Chondrocyte (in vitro differentiated cells): ENCODE data around the gene FIZ1. TPM values are rescaled to one million over a fixed set of nuclear protein-coding genes. Genes with fewer than 3 reads are reported as not detected.

Experiments
- DNase-seq: peaks from one replicate; pipeline ENCODE4 v3.0.0; 2021; ENCODE audit warnings: mixed read lengths, low spot score
- H3K27ac Mint-ChIP-seq: one replicate; pipeline ENCODE4 v1.8.0; 2021; ENCODE audit warnings: mild to moderate bottlenecking, moderate library complexity, mixed read lengths; ENCODE audit not compliant: unreplicated experiment
- H3K27me3 Mint-ChIP-seq: 2 replicates; pipeline ENCODE4 v1.8.0; 2021; ENCODE audit warnings: low read depth, mixed read lengths
- H3K36me3 Mint-ChIP-seq: 2 replicates; pipeline ENCODE4 v1.8.0; 2021; ENCODE audit warnings: low read depth, mixed read lengths
- H3K4me1 Mint-ChIP-seq: 2 replicates; pipeline ENCODE4 v1.8.0; 2021; ENCODE audit warnings: low read depth, mild to moderate bottlenecking, mixed read lengths
- H3K4me3 Mint-ChIP-seq: one replicate; pipeline ENCODE4 v1.8.0; 2021; ENCODE audit warnings: mild to moderate bottlenecking, moderate library complexity, mixed read lengths; ENCODE audit not compliant: unreplicated experiment
- H3K9me3 Mint-ChIP-seq: 2 replicates; pipeline ENCODE4 v1.8.0; 2021; ENCODE audit warnings: low read depth, mixed read lengths
- total RNA-seq: library from RNA; stranded (reverse); gene quantifications from 3 replicates; pipeline ENCODE4 v1.2.1, GENCODE V29; 2021
- TF ChIP-seq, protein P1 (sequence below): fragments of 200-600 bp; sonication (generic); IDR thresholded peaks from 2 replicates; pipeline ENCODE4 v1.5.0; 2021; ENCODE audit warnings: antibody characterized with exemption, mild to moderate bottlenecking, moderate library complexity

FIZ1 gene
- total RNA-seq, 1 donor from 2014 or later, result 11.3 TPM

DNA sequence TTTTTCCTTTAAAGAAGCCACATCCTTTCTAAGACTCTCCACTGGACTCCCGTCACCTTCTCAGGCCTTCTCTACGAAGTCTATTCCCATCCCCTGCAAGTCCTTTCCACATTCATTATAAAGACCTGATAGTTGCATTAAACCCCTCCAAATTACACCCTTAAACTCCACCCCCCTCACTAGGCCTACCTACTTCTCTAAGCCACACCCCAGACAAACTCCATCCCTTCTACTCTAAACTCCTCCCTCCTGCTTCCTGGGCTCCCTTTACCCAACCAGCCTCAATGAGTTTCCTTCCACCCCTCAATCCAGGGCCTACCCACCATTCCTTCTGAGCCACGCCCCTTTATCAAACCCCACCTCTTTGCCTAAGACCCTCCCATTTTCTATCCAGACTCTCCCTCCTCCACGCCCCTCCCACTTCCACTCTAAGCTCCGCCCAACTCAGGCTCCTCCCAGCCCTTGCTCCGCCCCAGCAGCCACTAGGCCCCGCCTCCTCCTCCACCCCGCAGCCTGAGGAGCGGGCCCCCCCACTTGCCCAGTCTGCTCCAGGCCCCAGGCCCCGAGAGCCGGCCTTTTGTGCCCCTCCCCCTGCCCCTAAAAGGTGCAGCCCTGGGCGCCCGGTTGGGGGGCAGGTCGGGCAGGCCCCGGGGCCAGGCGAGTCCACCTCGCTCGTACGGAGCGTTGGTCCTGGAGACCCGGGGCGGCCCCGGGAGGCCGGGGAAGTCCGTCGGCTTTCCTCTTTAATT lies 424 bp downstream of the FIZ1 start:
- Mint-ChIP-seq H3K4me1 (peaks cover 25% of the 10 kb centered on the region), H3K36me3 (peaks cover 22% of the 10 kb centered on the region), H3K4me3 (peak overlapping the region; percentile 88), H3K27ac (peak overlapping the region; percentile 99), H3K27me3 (no peaks in the 10 kb centered on the region), H3K9me3 (no peaks in the 10 kb centered on the region)
- DNase-seq, result peak; percentile 98
- TF ChIP-seq, protein P1, sequence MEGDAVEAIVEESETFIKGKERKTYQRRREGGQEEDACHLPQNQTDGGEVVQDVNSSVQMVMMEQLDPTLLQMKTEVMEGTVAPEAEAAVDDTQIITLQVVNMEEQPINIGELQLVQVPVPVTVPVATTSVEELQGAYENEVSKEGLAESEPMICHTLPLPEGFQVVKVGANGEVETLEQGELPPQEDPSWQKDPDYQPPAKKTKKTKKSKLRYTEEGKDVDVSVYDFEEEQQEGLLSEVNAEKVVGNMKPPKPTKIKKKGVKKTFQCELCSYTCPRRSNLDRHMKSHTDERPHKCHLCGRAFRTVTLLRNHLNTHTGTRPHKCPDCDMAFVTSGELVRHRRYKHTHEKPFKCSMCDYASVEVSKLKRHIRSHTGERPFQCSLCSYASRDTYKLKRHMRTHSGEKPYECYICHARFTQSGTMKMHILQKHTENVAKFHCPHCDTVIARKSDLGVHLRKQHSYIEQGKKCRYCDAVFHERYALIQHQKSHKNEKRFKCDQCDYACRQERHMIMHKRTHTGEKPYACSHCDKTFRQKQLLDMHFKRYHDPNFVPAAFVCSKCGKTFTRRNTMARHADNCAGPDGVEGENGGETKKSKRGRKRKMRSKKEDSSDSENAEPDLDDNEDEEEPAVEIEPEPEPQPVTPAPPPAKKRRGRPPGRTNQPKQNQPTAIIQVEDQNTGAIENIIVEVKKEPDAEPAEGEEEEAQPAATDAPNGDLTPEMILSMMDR, result no peak

DNA sequence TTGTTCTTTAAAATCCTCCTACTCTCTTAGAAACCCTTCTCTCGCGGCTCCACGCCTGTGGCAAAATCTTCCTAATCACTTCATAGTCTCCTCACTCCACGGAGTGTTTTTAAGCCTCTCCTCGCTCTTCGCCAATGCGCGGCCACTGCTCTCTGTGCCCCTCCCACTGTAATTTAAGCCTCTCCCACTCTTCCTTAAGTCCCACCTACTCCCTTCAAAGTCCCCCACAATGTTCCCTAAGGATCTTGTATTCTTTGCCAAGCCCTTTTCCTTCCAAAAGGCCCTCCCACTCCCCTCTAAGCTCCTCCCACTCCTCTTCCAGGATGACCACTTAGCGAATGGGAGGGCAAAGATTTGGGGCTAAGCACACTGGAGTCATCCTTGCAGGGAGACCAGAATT lies 1.3 kb downstream of the FIZ1 start:
- no peak for DNase-seq
- TF ChIP-seq, protein P1, result no peak
- H3K27me3 Mint-ChIP-seq, result no peaks in the 10 kb centered on the region
- peaks cover 24% of the 10 kb centered on the region for H3K36me3 Mint-ChIP-seq
- H3K4me1 Mint-ChIP-seq, result peaks cover 25% of the 10 kb centered on the region
- no peak overlapping the region for H3K4me3 Mint-ChIP-seq
- H3K9me3 Mint-ChIP-seq, result no peaks in the 10 kb centered on the region
- H3K27ac Mint-ChIP-seq, result peak overlapping the region; percentile 51

DNA sequence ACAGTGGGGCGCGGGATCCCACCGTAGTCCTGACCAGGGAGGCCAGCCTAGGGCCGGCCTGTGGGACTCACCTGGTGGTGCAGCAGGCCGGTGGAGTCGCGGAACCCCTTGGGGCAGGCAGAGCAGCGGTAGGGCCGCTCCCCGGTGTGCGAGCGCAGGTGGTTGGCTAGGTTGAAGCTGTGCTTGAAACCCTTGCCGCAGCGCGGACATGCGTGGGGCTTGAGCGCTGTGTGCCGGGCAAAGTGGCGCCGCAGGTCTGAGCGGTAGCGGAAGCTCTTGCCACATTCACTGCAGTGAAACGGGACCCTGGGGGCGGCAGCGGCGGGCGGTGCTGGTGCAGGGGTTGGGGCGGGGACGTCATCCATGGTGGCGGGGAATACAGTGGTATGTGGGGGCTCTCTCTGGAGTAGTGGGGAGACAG lies 1.8 kb downstream of the FIZ1 start:
- Mint-ChIP-seq H3K4me1 (peaks cover 25% of the 10 kb centered on the region), H3K36me3 (peaks cover 24% of the 10 kb centered on the region), H3K4me3 (no peak overlapping the region), H3K27ac (no peak overlapping the region), H3K9me3 (no peaks in the 10 kb centered on the region), H3K27me3 (no peaks in the 10 kb centered on the region)
- no peak for DNase-seq
- TF ChIP-seq, protein P1, result no peak

DNA sequence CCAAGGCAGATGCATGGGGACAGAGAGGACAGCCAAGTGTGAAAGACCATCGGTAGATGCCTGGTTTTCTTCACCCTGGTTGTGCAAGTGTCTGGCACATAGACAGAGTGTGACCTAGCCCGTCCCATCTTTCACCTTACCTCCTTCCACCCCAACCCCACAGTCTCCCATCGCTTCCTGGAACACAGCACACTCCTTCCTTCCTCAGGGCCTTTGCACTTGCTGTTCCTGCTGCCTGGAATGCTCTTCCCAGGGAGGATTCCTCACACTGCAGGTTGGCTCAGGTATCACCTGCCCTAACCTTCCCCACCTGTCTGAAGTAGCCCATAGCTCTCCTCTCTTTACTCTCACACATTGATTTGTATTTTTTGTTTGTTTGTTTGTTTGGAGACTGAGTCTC lies 3.0 kb downstream of the FIZ1 start:
- no peak overlapping the region for H3K4me3 Mint-ChIP-seq
- no peaks in the 10 kb centered on the region for H3K9me3 Mint-ChIP-seq
- TF ChIP-seq, protein P1, result no peak
- no peak overlapping the region for H3K27ac Mint-ChIP-seq
- peaks cover 26% of the 10 kb centered on the region for H3K36me3 Mint-ChIP-seq
- no peaks in the 10 kb centered on the region for H3K27me3 Mint-ChIP-seq
- DNase-seq, result no peak
- peaks cover 20% of the 10 kb centered on the region for H3K4me1 Mint-ChIP-seq

DNA sequence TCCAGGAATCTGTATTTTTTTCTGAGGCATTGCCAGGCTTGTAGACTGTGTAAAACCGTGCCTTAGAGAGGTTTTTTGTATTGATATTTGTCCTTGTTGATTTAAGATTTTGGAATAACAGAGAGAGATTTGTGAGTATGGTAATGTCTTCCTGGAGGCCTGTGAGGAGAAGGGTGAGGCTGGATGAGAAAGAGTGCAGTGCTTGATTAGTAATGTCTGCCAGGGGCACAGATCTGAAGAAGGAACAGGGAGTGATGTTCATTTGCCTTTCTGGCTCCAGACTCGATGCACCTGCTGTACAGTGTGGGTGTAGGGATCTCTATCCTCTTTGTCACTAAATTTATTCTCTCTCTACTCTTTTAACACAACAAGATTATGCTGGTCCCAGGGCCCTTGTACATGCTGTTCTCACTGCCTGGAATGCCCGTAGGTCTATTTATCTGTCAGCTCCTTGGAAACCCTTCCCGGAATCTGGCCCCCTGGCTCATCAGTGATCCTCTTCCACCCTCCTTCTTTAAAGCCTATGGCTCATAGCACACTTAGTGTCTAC lies 4.2 kb downstream of the FIZ1 start:
- TF ChIP-seq, protein P1, result no peak
- Mint-ChIP-seq H3K27ac (no peak overlapping the region), H3K4me3 (no peak overlapping the region), H3K36me3 (peaks cover 26% of the 10 kb centered on the region), H3K4me1 (peaks cover 14% of the 10 kb centered on the region), H3K27me3 (no peaks in the 10 kb centered on the region), H3K9me3 (no peaks in the 10 kb centered on the region)
- no peak for DNase-seq
